GM21619 (cell line): ENCODE data around the gene CARNS1.
A peak's percentile ranks its signal among the peaks of the same experiment; 100 is the strongest.
"Not testable (repeated sequence)": the region's sequence is repeated elsewhere in the genome, so short reads cannot be mapped to it uniquely, and the experiment has no call there.

Experiments
- ATAC-seq: cut with Tn5 transposase; IDR thresholded peaks from one replicate; pipeline ENCODE4 v1.9.1; 2021; ENCODE audit not compliant: unreplicated experiment

Gene CARNS1

DNA sequence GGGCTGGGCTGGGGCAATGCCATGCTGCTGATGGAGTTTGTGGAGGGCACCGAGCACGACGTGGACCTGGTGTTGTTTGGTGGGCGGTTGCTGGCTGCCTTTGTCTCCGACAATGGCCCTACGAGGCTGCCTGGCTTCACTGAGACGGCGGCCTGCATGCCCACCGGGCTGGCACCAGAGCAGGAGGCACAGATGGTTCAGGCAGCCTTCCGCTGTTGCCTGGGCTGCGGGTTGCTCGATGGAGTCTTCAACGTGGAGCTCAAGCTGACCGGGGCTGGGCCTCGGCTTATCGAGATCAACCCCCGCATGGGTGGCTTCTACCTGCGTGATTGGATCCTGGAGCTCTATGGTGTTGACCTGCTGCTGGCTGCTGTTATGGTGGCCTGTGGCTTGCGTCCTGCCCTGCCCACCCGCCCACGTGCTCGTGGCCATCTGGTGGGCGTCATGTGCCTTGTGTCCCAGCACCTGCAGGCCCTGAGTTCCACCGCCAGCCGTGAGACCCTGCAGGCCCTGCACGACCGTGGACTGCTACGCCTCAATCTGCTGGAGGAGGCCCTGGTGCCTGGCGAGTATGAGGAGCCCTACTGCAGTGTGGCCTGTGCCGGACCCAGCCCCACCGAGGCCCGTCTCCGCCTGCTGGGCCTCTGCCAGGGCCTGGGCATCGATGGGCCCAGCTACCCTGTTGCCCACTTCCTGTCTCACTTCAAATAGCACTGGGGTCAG lies 8.6 kb downstream of the CARNS1 start:
- no peak for ATAC-seq

DNA sequence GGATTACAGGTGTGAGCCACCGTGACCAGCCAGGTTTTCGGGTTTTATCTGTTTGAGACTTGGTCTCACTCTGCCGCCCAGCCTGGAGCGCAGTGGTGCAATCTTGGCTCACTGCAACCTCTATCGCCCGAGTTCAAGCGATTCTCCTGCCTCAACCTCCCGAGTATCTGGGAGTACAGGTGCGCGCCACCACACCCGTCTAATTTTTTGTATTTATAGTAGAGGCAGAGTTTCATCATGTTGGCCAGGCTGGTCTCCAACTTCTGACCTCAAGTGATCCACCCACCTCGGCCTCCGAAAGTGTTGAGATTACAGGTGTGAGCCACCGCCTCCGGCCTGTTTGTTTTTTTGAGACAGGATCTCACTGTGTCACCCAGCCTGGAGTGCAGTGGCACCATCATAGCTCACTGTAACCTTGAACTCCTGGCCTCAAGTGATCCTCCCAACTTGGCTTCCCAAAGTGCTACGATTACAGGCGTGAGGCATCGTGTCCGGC lies 11.9 kb downstream of the CARNS1 start:
- not testable (repeated sequence) for ATAC-seq

DNA sequence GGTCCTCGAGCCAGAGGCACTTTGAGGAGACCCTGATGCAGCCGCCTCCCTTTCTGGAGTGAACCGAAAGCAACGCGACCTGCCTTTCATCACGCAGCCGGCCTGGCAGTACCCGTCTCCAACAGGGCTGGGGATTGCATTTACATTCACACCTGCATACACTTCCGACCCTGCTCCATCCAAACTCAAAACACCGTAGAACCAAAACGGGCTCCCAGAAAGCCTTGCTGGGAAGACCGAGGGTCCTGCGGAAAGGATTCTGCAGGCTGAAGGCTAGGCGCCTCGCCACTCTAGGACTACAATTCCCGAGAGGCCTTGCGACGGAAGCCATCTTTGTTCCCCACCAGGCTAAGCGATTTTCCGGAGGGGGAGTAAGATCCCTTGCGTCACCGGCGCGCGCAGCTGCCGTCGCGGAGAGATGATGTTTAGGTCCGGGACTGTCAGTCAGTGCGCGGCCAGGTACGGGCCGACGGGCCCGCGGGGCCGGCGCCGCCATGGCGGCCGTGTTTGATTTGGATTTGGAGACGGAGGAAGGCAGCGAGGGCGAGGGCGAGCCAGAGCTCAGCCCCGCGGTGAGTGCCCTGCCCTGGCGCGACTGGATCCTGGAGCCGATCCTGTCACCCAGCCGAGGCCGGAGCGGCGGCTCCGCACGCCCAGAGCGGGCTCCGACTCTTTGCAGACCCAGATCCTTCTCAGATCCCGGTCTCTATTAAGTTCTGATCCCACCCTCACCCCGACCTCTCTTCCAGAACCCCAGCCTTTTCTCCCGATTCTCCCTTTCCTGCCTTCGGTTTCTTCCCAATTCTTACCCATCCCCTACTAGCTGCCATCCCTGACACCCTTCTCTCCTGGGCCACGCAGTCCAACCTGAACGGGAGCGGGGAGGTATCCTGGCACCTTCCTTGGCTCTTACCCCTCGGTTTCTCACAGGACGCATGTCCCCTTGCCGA lies 12.8 kb downstream of the CARNS1 start, which contains the start of gene RPS6KB2:
RPS6KB2 (plus strand) TSS at position 443 of the 950 bp plus-strand sequence; CDS start at position 495, 52 bp downstream.
- peak; percentile 64 for ATAC-seq

DNA sequence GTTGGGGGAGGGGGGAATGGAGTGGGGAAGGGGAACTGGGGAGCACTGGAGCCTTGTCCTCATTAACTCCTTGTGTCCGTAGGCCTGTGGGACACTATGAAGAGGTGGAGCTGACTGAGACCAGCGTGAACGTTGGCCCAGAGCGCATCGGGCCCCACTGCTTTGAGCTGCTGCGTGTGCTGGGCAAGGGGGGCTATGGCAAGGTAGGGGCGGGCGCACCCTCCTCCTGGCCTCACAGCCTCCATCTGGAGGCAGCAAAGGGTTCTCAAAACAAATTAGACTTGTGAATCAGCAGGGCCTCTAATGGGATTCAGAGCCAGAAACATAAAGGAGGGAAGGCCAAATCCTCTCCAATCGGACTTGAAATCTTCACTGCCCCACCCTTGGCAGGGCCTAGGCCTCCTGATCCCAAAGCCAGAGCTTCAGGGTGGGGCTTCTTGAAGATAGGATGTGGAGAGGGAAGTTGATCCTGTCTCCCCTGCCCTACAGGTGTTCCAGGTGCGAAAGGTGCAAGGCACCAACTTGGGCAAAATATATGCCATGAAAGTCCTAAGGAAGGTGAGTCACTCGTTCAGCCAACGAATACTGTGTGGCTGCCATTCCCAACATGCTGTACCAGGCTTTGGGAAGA lies 13.7 kb downstream of the CARNS1 start:
- no peak for ATAC-seq

DNA sequence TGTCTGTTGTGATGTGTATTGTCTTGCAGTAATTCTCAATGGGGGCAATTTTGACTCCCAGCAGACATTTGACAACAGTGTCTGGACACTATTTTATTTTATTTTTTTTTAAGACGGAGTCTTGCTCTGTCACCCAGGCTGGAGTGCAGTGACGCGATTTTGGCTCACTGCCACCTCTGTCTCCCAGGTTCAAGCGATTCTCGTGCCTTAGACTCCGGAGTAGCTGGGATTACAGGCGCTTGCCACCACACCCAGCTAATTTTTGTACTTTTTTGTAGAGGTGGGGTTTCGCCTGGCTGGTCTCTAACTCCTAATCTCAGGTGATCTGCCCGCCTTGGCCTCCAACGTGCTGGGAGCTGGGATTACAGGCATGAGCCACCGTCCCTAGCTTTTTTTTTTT lies 14.2 kb downstream of the CARNS1 start:
- no peak for ATAC-seq

DNA sequence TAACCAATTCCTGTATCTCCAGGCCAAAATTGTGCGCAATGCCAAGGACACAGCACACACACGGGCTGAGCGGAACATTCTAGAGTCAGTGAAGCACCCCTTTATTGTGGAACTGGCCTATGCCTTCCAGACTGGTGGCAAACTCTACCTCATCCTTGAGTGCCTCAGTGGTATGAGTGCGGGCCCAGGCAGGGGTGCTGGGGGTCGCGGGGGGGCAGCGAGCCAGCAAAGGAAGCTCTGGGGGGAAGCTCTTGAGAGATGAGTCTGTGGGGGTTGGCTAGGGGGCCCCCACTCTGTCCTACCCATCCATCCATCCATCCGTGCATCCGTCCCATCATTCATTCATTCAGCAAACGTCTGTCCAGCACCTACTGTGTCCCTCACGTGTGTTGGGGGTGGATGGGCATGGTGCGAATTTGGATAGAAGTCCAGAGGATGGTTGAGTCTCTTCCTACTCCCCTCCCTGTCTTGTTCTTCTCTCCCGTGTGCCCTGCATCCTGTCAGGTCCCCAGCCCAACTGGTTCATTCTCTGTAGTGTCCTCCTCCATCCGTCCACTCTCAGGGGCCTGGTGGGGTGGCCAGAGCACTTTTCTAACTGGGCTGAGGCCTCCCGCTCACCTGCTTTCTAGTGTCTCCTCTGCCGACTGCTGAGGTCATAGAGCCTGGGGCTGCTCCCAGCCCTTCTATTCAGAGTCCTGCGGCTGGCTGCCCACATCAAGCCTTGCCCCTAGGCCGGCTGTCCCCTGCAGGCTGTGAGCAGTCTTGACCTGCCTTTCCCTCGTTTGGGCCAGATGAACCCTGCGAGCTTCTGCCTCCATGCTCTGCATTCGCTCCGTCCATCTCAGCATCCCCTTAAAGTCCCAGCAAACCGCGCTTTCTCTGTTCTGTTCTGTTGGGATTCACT lies 16.1 kb downstream of the CARNS1 start:
- no peak for ATAC-seq

DNA sequence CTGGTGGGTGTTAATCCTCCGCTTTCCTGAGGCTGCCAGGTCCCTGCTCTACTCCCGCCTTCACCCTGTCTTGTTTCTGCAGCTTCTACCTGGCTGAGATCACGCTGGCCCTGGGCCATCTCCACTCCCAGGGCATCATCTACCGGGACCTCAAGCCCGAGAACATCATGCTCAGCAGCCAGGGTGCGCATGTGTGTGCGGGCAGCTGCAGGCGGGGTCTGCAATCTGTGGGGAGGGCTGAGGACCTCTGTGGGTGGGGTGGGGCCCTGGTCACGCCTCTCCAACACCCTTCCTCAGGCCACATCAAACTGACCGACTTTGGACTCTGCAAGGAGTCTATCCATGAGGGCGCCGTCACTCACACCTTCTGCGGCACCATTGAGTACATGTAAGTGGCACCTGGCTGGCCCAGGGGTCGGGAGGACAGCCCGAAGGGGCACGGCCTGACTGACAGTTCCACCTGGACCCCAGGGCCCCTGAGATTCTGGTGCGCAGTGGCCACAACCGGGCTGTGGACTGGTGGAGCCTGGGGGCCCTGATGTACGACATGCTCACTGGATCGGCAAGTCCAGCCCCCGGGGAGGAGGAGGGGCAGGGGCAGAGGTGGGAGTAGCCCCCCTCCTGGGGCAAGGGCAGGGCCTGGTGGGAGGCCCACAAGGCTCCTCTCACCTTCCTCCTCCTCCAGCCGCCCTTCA lies 17.3 kb downstream of the CARNS1 start:
- ATAC-seq: no peak

DNA sequence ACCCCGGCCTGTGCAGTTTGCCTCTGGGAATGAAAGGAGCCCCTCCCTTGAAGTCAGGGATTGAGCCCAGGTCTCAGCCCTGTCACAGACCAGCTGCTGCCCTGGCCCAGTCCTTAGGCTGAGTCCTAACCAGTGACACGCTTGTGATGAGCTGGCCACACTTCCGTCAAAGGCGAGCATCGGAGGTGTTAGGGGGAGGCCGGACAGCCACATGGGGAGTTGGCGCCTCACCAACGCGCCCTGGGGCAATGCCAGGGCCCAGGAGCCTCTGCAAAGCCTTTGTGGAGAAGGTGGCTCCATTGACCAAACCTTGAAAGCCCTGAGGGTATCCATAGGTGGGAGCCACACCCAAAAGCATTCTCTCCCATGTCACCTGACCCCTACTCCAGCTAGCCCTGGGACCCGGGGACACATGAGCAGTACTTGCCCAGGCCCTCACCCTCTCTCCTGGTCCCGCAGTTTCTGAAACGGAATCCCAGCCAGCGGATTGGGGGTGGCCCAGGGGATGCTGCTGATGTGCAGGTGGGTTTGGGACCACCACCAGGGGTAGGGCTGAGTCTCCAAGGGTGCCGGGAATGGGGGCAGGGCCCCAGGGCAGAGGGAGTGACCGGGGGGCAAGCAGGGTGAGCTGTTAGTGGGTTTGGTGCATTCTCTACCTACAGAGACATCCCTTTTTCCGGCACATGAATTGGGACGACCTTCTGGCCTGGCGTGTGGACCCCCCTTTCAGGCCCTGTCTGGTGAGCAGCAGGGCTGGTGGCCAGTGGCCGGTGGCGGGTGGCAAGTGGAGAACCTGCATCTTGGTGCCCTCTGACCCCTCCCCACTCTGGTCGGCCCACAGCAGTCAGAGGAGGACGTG lies 18.3 kb downstream of the CARNS1 start:
- ATAC-seq: no peak

DNA sequence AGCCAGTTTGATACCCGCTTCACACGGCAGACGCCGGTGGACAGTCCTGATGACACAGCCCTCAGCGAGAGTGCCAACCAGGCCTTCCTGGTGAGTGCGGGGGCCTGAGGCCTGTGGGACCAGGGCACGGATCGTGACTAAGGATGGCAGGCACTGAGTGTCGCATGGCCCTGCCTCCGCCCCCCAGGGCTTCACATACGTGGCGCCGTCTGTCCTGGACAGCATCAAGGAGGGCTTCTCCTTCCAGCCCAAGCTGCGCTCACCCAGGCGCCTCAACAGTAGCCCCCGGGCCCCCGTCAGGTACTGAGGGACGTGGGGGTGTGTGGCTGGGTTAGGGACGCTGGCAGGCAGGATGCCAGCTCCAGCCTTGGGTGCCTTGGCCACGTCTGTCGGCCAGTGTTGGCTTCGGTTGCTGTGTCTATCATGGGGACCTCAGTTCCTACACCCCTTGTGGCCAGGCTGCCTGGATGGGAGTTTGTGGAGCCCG lies 19.0 kb downstream of the CARNS1 start:
- no peak for ATAC-seq

DNA sequence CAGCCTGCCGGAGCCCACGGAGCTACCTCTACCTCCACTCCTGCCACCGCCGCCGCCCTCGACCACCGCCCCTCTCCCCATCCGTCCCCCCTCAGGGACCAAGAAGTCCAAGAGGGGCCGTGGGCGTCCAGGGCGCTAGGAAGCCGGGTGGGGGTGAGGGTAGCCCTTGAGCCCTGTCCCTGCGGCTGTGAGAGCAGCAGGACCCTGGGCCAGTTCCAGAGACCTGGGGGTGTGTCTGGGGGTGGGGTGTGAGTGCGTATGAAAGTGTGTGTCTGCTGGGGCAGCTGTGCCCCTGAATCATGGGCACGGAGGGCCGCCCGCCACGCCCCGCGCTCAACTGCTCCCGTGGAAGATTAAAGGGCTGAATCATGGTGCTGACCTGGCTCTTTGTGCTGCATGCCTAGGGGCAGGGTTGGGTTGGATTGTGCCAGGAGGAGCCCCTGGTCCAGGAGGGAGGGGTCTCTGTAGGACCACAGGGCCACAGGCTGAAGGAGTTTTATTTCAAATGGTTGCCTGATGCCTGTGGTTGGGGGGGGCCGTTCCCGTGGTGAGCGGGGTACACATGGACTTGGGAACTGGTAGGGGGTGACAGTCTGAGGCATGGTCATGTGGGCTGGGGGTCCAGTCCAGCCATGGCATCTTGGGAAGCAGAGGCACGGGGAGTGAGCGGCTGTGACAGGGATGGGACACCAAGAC lies 19.7 kb downstream of the CARNS1 start:
- no peak for ATAC-seq

DNA sequence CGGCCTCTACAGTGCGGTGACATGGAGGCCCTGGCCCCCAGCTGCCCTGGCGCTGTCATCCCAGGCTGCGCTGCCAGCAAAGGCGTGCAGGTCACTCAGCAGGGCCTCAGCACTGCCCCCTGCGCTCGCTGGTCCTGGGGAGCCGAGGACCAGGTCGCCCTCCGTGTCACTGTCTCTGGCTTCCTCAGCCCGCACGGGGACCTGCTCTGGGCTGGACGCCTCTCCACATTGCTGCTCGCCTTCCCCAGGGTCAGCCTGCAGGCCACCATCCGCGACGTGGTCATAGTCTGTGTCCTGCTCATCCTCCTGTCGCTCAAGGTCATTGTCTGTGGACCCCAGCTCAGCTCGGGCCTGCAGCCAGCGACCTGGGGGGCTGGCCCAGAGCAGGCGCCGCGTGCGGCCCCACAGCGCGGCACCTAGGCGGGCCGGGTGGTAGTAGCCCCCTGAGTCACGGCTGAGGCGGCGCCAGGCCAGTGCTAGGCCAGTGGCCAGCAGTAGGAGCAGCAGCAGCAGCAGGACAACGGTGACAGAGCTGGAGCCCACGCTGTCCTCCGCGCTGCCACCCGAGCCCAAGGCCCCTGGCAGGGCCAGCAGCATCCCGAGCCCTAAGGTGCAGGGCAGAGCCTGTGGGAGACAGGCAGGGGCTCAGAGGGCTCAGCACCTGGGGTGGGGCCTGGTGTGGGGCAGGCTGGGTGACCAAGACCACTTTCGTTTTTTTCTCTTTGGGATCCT lies 20.4 kb downstream of the CARNS1 start:
- no peak for ATAC-seq

DNA sequence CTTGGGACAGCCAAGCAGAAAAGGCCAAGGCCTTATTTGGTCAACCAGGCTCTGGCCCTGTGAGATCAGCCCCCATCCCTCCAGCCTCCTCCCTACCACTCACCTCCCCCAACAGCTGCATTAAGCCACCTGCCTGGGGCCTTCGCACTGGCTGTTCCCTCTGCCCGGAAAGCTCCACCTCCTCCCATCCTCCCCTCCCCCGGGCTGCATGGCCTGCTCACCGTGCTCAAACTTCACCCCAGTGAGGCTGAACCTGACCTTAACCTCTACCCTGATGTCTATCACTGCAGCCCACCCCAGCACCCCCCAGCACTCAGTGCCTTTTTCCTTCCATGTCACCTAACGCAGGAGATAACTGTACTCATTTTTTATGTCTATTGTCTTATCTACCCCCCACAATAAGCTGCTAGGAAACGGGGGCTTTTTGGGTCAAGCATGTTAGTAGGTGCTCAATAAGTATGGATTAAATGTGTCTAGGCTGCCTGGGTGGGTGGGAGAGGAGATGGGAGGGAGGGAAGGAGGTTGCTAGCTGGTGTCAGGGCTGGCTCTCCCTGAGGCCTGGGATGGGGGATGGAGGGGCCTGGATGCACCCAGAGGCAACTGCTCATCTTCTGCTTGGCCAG lies 21.1 kb downstream of the CARNS1 start:
- ATAC-seq: peak; percentile 35

DNA sequence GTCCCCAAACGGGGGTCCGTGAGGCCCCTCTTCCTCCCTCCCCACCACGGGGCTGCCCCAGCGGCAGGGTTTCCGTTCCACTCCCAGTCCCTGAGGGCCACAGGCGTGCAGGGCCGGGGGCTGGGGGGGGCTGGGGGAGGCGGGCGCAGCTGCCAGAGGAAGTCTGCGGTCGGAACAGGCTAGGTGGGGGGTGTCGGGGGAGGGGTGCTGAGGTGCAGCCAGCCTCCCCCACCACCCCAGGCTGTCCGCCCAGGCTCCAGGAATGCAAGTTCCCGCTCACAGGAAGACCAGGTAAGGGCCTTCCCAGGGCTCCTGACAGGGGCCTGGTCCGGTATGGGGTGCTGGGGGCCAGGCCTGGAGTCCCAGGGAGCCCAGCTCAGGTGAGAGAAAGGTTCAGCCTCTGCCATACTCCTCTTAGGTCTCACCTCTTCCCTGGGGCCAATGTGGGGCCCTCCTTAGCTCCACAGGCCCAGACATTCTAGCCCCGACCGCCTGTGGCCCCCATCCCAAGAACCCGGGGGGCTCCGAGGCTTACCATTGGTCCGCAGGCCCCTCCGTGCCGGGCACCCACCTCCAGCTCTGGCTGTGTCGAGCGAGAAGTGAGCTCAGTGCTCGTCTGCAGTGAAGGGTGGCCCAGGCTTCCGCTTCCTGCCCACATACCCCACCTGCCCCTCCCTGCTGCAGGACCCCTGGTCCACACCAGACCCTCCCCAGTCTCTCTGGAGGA lies 21.8 kb downstream of the CARNS1 start, which contains the start of gene PTPRCAP:
PTPRCAP (minus strand) TSS at position 601 of the 727 bp plus-strand sequence; CDS start at position 538, 63 bp downstream.
- no peak for ATAC-seq

DNA sequence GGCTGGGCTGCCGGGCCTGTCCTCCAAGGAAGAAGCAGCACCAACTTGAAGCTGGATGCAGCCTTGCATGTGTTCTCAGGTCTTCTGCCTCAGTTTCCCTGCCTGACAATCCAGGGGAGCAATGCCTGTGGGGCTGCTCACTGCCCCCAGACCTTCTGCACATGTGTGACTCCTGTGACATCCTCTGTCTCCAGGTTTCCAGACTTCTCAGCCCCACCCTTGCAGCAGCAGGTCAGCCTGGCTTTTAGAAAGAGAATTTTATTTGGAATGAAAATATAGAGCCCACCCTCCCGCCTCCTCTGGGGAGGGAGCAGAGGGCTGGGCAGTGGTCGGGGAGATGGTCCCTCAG lies 22.3 kb downstream of the CARNS1 start:
- no peak for ATAC-seq

DNA sequence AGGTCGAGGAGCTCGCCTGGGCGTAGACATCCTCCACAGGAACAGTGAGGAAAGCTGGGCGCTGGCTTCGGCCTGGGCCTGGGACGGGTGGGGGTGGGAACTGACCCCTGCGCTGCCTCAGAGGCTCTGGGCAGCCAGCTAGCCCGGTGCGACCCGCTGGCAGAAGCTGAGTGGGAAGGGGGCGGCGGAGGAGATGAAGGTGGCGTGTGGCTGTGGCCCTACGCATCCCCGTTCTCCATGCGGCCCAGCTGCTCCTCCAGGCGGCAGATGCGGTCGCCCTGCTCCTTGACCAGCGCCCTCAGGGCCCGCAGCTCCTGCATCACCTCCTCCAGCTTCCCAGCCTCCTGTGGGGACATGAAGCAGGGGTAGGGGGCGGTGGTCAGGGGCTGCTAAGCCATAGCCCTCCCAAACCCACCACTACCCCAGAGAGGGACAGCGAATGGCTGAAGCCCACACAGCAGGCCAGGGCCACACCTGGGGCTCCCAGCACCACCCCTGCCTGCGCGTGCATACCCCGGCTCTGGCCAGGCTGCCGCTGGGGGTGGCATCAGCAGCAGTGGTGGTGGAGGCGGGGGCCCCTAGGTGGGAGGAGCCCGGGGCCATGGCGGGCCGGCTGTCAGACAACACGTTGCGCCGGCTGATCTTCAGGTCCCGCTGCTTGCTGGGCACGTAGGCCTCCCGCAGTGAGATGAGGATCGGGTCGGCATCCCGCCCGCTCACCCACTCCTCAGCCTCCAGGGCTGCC lies 22.9 kb downstream of the CARNS1 start:
- no peak for ATAC-seq
